SK-N-SH (cell line): Measurements from ENCODE around the gene MIXL1. TPM values are rescaled to one million over a fixed set of nuclear protein-coding genes. Genes with fewer than 3 reads are reported as not detected.

Experiments used
- CTCF ChIA-PET: fragments of 300-600, 350-600 bp; formaldehyde crosslinking; extraction: SDS; loops from one replicate; lab custom pipeline; 2021; lab: Yijun Ruan, JAX
- POLR2A ChIA-PET: fragments of 350-600 bp; sonication (Branson Sonifier 250); formaldehyde crosslinking; extraction: SDS; loops from one replicate; lab custom pipeline; 2020; ENCODE audit warnings: antibody characterized with exemption, inconsistent platforms; lab: Yijun Ruan, JAX
- DNase-seq: peaks from one replicate; pipeline ENCODE4 v3.0.0; 2012
- H2AFZ ChIP-seq: fragments of 200-600 bp; sonication (generic); 2 replicates; pipeline ENCODE4 v1.8.1; 2016; ENCODE audit warnings: antibody characterized with exemption, mild to moderate bottlenecking, low read depth
- H3F3A ChIP-seq: fragments of 200-600 bp; sonication (generic); replicated peaks from 2 replicates; pipeline ENCODE3; 2016; ENCODE audit warnings: antibody characterized with exemption, mild to moderate bottlenecking; ENCODE audit not compliant: insufficient read depth
- H3K27ac ChIP-seq, 2 experiments: fragments of 200-500 bp in 1 of 2; fragments of 200-600 bp in 1 of 2; sonication (Bioruptor generic) in 1 of 2; sonication (generic), shearing (Covaris generic) in 1 of 2; 2 replicates each; pipeline versions ENCODE4 v1.5.1 to v1.6.1; 2014 to 2016; ENCODE audit warnings: low read depth in 2 of 2, inconsistent platforms in 1 of 2, low read length in 1 of 2, mild to moderate bottlenecking in 1 of 2, mixed read lengths in 1 of 2
- H3K27me3 ChIP-seq: fragments of 200-600 bp; sonication (generic), shearing (Covaris generic); 2 replicates; pipeline ENCODE4 v1.6.1; 2016; ENCODE audit warnings: mixed run types; ENCODE audit not compliant: insufficient read depth
- H3K36me3 ChIP-seq, 2 experiments: fragments of 200-500 bp in 1 of 2; fragments of 200-600 bp in 1 of 2; sonication (Bioruptor generic) in 1 of 2; sonication (generic) in 1 of 2; replicated peaks in 1 of 2; 2 replicates each; pipeline versions ENCODE3 to v1.5.1; 2014 to 2016; ENCODE audit warnings: low read length in 1 of 2, mild to moderate bottlenecking in 1 of 2; ENCODE audit not compliant: insufficient read depth in 2 of 2, control insufficient read depth in 1 of 2
- H3K4me1 ChIP-seq, 2 experiments: fragments of 200-500 bp in 1 of 2; fragments of 200-600 bp in 1 of 2; sonication (Bioruptor generic) in 1 of 2; sonication (generic), shearing (Covaris generic) in 1 of 2; 2 replicates each; pipeline versions ENCODE4 v1.5.1 to v1.6.1; 2014 to 2016; ENCODE audit warnings: low read depth in 1 of 2, low read length in 1 of 2, mixed run types in 1 of 2; ENCODE audit not compliant: insufficient read depth in 2 of 2, control insufficient read depth in 1 of 2
- H3K4me2 ChIP-seq: fragments of 200-600 bp; sonication (generic), shearing (Covaris generic); 2 replicates; pipeline ENCODE4 v1.6.1; 2017; ENCODE audit warnings: mixed run types
- H3K4me3 ChIP-seq, 2 experiments: fragments of 200-500 bp in 1 of 2; fragments of 200-600 bp in 1 of 2; sonication (Bioruptor generic) in 1 of 2; sonication (generic), shearing (Covaris generic) in 1 of 2; 2 replicates each; pipeline versions ENCODE4 v1.5.1 to v1.8.1; 2014 to 2016; ENCODE audit warnings: low read depth in 2 of 2, inconsistent platforms in 1 of 2, low read length in 1 of 2, mild to moderate bottlenecking in 1 of 2, mixed read lengths in 1 of 2, moderate library complexity in 1 of 2
- H3K79me2 ChIP-seq: fragments of 200-600 bp; sonication (generic); 2 replicates; pipeline ENCODE4 v1.8.1; 2017; ENCODE audit warnings: mild to moderate bottlenecking; ENCODE audit not compliant: insufficient read depth
- H3K9ac ChIP-seq: fragments of 200-600 bp; sonication (generic); 2 replicates; pipeline ENCODE4 v1.6.1; 2017; ENCODE audit warnings: mixed run types
- H3K9me2 ChIP-seq: fragments of 200-600 bp; sonication (generic); 2 replicates; pipeline ENCODE4 v1.6.1; 2017; ENCODE audit warnings: mixed run types
- H3K9me3 ChIP-seq: fragments of 200-600 bp; sonication (generic); 2 replicates; pipeline ENCODE4 v1.6.1; 2017; ENCODE audit warnings: mixed run types, mild to moderate bottlenecking, moderate library complexity
- H4K20me1 ChIP-seq: fragments of 200-600 bp; sonication (generic); 2 replicates; pipeline ENCODE4 v1.6.1; 2017; ENCODE audit warnings: mild to moderate bottlenecking, mixed run types; ENCODE audit not compliant: insufficient read depth
- EP300 ChIP-seq, 2 experiments: IDR thresholded peaks; 2 replicates each; pipeline versions ENCODE4 v1.4.0 to v1.6.1; 2012; ENCODE audit warnings: borderline replicate concordance in 1 of 2, low read depth in 1 of 2, low read length in 1 of 2
- MXI1 ChIP-seq: IDR thresholded peaks from 2 replicates; pipeline ENCODE4 v1.6.1; 2012; ENCODE audit warnings: mild to moderate bottlenecking, low read depth, low read length, improper control_type of control experiment
- NFIC ChIP-seq: IDR thresholded peaks from 2 replicates; pipeline ENCODE4 v1.4.0; 2012; ENCODE audit warnings: borderline replicate concordance
- NRF1 ChIP-seq: IDR thresholded peaks from 2 replicates; pipeline ENCODE4 v1.6.1; 2012; ENCODE audit warnings: low read depth, mild to moderate bottlenecking, low read length
- POLR2AphosphoS5 ChIP-seq: IDR thresholded peaks from 2 replicates; pipeline ENCODE4 v1.6.1; 2012; ENCODE audit warnings: low read depth, low read length
- WGBS: methylation state at CpG from one replicate; pipeline ENCODE4 v1.1.6; 2017; ENCODE audit warnings: low lambda C conversion rate; 5-methylcytosine and 5-hydroxymethylcytosine counted together
- polyA plus RNA-seq, 3 experiments: library from polyadenylated mRNA; depleted of rRNA; stranded (reverse); fragments of >200 nt; gene quantifications; 2 replicates each; pipeline ENCODE4 v1.2.3, GENCODE V29; 2012
- TF ChIP-seq, protein P1 (sequence below): fragments of 200-600 bp; sonication (generic); IDR thresholded peaks from 2 replicates; pipeline ENCODE4 v1.6.1; 2017; ENCODE audit warnings: antibody characterized with exemption, mild to moderate bottlenecking, moderate library complexity
- TF ChIP-seq, protein P2 (sequence below): IDR thresholded peaks from 2 replicates; pipeline ENCODE4 v1.6.1; 2012; ENCODE audit warnings: mild to moderate bottlenecking, low read depth, low read length, moderate library complexity
- TF ChIP-seq, protein P3 (sequence below): fragments of 150-350 bp; IDR thresholded peaks from 2 replicates; pipeline ENCODE4 v1.6.1; 2017; ENCODE audit warnings: antibody characterized with exemption, low read length, low read depth, borderline replicate concordance

The MIXL1 gene
- polyA plus RNA-seq, 1 of the 3 experiments (the other 2 are of a cell fraction): 0.03 TPM

GRCh38 chr1:226223786-226224244 is 351 bp downstream of the MIXL1 start:
- H3K4me1 ChIP-seq: peaks cover 0 to 5% of the 10 kb centered on the region in 2 experiments; a peak in 1 of 4 replicates
- no peaks in the 10 kb centered on the region for H4K20me1 ChIP-seq
- H3K79me2 ChIP-seq: no peaks in the 10 kb centered on the region
- peak overlapping the region; percentile 66 for H3K4me2 ChIP-seq
- peak overlapping the region; percentile 41 to 50; a peak in 3 of 4 replicates for H3K4me3 ChIP-seq
- H3K9me3 ChIP-seq: no peaks in the 10 kb centered on the region
- no peaks in the 10 kb centered on the region for H3K36me3 ChIP-seq
- ChIA-PET POLR2A (no interaction called here), CTCF (interaction anchor here (1.7 to 2.0 kb wide), 3 partner anchors 26 to 159 kb away, joined by 4 to 8 read pairs (median 4); no protein-coding TSS in a partner anchor)
- H3K27ac ChIP-seq: no peak overlapping the region
- 2% methylated on average over 10 of the region's 55 CpGs for WGBS
- no peaks in the 10 kb centered on the region for H3K27me3 ChIP-seq
- DNase-seq: peak; percentile 82
- H3K9ac ChIP-seq: no peak overlapping the region
- no peaks in the 10 kb centered on the region for H3K9me2 ChIP-seq
- peak overlapping the region; percentile 76; the same call in 1 of the 2 replicates for H2AFZ ChIP-seq
- TF ChIP-seq, protein P1, sequence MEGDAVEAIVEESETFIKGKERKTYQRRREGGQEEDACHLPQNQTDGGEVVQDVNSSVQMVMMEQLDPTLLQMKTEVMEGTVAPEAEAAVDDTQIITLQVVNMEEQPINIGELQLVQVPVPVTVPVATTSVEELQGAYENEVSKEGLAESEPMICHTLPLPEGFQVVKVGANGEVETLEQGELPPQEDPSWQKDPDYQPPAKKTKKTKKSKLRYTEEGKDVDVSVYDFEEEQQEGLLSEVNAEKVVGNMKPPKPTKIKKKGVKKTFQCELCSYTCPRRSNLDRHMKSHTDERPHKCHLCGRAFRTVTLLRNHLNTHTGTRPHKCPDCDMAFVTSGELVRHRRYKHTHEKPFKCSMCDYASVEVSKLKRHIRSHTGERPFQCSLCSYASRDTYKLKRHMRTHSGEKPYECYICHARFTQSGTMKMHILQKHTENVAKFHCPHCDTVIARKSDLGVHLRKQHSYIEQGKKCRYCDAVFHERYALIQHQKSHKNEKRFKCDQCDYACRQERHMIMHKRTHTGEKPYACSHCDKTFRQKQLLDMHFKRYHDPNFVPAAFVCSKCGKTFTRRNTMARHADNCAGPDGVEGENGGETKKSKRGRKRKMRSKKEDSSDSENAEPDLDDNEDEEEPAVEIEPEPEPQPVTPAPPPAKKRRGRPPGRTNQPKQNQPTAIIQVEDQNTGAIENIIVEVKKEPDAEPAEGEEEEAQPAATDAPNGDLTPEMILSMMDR: peak; percentile 16; the same call in 1 of the 2 replicates
- TF ChIP-seq, protein P2, sequence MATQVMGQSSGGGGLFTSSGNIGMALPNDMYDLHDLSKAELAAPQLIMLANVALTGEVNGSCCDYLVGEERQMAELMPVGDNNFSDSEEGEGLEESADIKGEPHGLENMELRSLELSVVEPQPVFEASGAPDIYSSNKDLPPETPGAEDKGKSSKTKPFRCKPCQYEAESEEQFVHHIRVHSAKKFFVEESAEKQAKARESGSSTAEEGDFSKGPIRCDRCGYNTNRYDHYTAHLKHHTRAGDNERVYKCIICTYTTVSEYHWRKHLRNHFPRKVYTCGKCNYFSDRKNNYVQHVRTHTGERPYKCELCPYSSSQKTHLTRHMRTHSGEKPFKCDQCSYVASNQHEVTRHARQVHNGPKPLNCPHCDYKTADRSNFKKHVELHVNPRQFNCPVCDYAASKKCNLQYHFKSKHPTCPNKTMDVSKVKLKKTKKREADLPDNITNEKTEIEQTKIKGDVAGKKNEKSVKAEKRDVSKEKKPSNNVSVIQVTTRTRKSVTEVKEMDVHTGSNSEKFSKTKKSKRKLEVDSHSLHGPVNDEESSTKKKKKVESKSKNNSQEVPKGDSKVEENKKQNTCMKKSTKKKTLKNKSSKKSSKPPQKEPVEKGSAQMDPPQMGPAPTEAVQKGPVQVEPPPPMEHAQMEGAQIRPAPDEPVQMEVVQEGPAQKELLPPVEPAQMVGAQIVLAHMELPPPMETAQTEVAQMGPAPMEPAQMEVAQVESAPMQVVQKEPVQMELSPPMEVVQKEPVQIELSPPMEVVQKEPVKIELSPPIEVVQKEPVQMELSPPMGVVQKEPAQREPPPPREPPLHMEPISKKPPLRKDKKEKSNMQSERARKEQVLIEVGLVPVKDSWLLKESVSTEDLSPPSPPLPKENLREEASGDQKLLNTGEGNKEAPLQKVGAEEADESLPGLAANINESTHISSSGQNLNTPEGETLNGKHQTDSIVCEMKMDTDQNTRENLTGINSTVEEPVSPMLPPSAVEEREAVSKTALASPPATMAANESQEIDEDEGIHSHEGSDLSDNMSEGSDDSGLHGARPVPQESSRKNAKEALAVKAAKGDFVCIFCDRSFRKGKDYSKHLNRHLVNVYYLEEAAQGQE: no peak
- no peaks in the 10 kb centered on the region for H3F3A ChIP-seq

GRCh38 chr1:226226601-226227000 is 3.1 kb downstream of the MIXL1 start:
- no peaks in the 10 kb centered on the region for H3K9me2 ChIP-seq
- no peak overlapping the region for H3K9ac ChIP-seq
- TF ChIP-seq, protein P1: no peak
- TF ChIP-seq, protein P3, sequence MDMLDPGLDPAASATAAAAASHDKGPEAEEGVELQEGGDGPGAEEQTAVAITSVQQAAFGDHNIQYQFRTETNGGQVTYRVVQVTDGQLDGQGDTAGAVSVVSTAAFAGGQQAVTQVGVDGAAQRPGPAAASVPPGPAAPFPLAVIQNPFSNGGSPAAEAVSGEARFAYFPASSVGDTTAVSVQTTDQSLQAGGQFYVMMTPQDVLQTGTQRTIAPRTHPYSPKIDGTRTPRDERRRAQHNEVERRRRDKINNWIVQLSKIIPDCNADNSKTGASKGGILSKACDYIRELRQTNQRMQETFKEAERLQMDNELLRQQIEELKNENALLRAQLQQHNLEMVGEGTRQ: no peak
- TF ChIP-seq EP300 (IDR thresholded peaks at IDR 0.05; ENCODE audit: borderline replicate concordance in 1 of 2, low read depth in 1 of 2, low read length in 1 of 2) (no peak), NFIC (no peak), MXI1 (no peak), POLR2AphosphoS5 (no peak), NRF1 (no peak)
- TF ChIP-seq, protein P2: no peak
- TF ChIP-seq, all 33 proteins: peak for 0
- Histone ChIP-seq H3K79me2 (no peaks in the 10 kb centered on the region), H4K20me1 (no peaks in the 10 kb centered on the region), H3K27me3 (no peaks in the 10 kb centered on the region), H3K4me1 (peaks cover 0 to 5% of the 10 kb centered on the region in 2 experiments; a peak in 1 of 4 replicates), H3K9me3 (no peaks in the 10 kb centered on the region), H3K36me3 (peaks cover 0 to 8% of the 10 kb centered on the region in 2 experiments), H2AFZ (no peak overlapping the region), H3K27ac (no peak overlapping the region), H3F3A (no peaks in the 10 kb centered on the region), H3K4me3 (no peak overlapping the region), H3K4me2 (no peak overlapping the region)
- 96% methylated on average over 3 of the region's 3 CpGs for WGBS
- DNase-seq: no peak
- POLR2A ChIA-PET: no interaction called here
- CTCF ChIA-PET: interaction anchor here (0.9 to 1.5 kb wide), 5 partner anchors 15 to 400 kb away, joined by 3 to 7 read pairs (median 3); no protein-coding TSS in a partner anchor
